Glomerular visceral epithelial cell (primary cell): ENCODE measurements around the gene AK8.

ENCODE experiments used
- DNase-seq: peaks from one replicate; pipeline ENCODE4 v3.0.0-alpha.2; 2016; ENCODE audit errors: extremely low spot score

Gene AK8

GRCh38 chr9:132887181-132888120 is 9.4 kb upstream of the AK8 start:
- DNase-seq = no peak

GRCh38 chr9:132886334-132886725 is 8.2 kb upstream of the AK8 start:
- DNase-seq = no peak

DNA sequence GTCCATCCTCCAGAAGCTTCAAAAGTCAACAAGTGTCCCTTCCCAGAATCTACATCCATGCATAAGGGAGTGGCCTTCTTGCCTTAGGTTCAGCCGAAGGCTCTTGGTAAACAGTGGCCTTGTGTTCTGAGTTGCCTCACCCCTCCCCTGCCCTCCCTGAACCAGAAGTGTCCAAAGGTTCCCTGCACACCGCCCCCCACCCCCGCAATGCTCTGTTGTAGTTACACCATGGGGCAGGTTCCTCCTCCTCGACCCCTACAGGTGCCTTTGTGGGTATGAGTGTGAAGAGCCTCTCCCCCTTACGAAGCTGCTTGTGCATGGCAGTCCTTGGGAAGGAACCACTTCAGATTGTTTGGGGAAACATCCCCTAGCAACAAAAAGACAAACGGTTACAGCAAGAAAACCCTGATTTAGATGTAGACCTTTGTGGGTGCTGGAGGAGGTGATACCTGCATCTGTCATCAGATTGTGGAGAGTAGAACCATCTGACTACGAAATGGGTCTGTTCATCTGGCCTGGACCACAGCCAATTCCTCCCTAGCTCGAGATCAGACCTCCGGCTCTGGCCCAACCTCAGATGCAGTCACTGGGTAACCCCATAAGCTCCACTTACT is 7.7 kb upstream of the AK8 start:
- DNase-seq = no peak

GRCh38 chr9:132883349-132884294 is 5.5 kb upstream of the AK8 start:
- DNase-seq = no peak

GRCh38 chr9:132882616-132883015 is 4.5 kb upstream of the AK8 start:
- DNase-seq = no peak

DNA sequence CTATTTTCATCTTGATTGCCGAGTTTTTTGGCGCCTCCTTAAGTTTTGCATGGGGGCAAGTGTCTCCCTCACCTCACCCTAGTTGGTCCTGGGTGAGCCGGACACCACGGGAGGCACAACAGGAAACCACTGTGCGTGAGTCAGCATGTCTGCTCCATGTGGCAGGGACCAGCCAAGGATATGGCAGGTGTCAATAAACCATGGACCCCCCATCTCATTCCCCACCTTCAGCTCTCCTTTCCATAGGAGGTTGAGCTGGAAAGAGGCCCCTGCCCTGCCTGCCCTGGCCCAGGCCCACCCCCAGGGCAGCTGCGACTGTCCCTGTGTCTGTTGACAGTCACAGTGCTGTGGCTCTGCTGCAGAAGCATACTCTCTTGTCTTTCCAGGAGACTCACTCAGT is 3.7 kb upstream of the AK8 start:
- no peak for DNase-seq

DNA sequence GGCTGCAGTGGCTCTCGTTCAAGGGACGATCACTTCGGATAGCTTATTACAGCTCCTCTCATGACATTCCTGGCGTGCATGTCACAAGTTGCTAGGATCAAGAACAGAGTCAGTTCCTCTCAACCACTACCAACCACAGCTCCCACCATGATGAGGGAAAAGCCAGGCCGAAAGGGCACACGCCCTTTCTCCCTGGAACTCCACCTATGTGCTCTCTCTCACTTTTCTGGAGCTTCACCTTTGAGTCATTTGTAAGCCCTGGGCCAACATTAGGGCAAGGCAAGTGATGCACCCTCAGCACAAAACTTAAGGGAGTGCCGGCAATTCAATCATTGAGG is 2.2 kb upstream of the AK8 start:
- no peak for DNase-seq

DNA sequence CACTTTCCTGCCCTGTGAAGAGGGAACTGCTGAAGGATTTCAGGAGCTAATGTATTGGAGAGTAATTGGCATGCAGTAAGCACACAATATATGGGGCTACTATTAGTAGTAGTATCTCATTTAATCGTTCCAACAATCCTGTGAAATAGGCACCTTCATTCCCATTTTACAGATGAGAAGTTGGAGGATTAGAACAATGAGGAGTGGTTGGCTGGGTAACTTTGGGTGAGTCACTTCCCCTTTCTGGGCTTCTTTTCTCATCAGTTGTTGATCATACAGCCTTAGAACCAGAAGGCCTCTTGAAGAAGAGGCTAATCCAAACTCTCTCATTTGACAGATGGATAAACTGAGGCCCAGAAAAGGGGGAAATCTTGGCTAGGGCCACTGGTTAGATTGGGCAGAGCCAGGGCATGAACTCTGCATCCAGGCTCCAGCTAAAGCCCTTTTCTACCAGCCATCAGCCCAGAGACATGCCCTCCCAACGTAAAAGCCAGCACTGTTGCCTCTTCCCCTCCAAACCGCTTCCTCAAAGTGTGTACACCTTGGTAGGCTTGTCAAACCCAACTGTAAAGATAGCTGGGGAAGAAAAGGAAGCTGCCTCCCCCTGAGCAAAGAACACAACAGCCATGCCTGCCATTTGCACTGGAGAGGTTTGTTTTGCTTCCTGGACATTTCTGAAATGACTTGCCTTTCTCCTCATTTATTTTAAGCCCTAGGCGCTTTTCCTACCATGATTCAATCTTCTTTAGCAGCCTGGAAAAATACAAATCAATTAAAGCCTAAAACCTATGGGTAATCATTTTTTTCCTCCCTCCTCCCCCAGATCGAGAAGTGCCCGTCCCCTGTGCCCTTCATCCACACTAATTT is 1.6 kb upstream of the AK8 start:
- DNase-seq = no peak

GRCh38 chr9:132878695-132879456 is 792 bp upstream of the AK8 start, which contains the start of gene SPACA9:
TSS of gene SPACA9 (plus strand) at chr9:132878898. CDS start at chr9:132883948, 5,050 bp downstream.
- DNase-seq = peak; percentile 60

DNA sequence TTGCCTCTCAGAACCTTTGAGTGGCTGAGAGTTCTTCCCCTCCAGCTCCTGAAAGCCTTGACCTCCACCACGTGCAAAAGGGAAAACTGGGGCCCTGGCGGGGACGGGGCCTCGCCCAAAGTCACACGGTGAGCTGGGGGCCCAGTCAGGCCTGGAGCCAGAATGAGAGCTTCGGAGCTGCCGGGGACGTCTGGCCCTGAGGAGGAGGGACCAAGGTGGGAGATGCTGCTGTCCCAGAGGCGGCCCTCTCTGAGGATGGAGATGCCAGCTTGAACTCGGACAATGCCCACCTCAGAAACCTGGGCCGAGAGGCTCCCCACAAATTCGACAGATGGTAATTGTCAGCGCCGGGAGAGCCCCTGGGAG is 643 bp downstream of the AK8 start:
- DNase-seq = no peak

DNA sequence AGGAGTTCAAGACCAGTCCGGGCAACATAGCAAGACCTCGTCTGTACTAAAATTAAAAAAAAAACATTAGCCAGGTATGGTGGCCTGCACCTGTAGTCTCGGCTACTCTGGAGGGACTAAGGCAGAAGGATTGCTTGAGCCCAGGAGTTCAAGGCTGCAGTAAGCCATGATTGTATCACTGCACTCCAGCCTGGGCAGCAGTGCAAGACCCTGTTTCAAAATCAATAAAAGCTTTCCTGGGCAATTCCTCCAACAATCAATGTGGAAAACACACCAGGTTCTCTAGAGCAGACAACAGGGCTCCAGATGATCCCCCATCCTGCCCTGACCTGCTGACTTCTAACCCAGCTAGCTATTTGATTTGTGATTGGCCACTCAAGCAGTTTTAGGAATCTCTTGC is 1.2 kb downstream of the AK8 start:
- no peak for DNase-seq

GRCh38 chr9:132875159-132875558 is 2.9 kb downstream of the AK8 start:
- DNase-seq = no peak

GRCh38 chr9:132873403-132873802 is 4.7 kb downstream of the AK8 start:
- DNase-seq = no peak

- DNase-seq = no peak
Observed at GRCh38 chr9:132869266-132869665, 8.8 kb downstream of the AK8 start.

DNA sequence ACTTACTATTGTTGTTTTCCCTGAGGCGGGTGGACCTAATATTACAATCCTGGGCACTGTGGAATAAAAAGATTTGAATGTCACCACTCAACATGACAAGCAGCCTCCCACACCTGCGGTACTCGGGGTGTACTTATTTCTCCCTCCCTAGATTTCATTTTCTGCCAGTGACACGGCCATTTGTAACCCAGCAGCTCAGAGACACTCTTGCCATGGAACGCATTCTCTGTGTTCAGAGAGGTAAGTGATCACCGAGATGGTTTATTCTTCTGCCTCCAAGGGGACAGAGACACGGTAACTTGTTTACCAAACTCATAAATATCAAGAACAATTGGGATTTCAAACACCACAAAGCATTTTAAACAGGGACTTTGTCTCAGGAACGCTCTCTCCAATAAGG is 11.2 kb downstream of the AK8 start:
- no peak for DNase-seq

GRCh38 chr9:132864691-132865090 is 13.4 kb downstream of the AK8 start:
- DNase-seq = no peak

- no peak for DNase-seq
Observed at GRCh38 chr9:132864277-132864676, 13.8 kb downstream of the AK8 start.

- DNase-seq = no peak
Observed at GRCh38 chr9:132863096-132863495, 15.0 kb downstream of the AK8 start.

DNA sequence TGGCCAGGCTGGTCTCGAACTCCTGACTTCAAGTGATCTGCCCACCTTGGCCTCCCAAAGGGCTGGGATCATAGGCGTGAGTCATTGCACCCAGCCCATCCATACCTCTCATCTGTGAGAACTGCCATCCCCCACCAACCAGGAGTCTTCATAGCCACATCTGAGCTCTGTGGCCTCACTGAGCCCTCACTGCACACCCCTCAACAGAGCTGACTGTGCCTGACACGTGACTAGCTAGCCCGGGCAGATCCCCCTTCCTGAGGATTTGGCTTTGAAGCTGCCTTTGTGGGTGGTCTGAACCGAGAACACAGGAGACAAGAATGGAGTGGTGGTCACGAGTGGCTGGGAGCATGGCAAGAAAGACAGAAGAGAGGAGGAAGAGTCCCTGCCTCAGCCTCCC is 15.6 kb downstream of the AK8 start:
- no peak for DNase-seq

DNA sequence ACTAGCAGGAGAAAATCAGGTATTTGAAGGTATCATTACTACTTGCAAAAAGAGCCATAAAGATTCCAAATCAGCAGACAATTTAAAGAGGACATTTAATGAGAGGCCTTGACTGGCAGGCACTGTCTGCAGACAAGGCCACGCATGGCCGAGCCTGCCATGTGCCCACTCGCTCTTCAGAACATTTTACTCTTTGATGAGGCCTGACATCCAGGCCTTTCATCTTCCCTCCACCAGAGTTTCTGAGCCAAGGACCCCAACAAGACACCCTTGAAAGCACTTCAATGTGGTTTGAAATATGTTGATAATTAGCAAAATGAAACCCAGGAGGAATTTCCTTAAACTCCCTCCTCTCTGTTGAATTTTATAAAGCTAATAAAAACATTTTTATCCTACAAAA is 16.4 kb downstream of the AK8 start:
- DNase-seq = no peak

- DNase-seq = no peak
Observed at GRCh38 chr9:132858751-132859150, 19.3 kb downstream of the AK8 start.
